ENCODE data around the gene CEACAM6. TPM values are rescaled to one million over a fixed set of nuclear protein-coding genes. Genes with fewer than 3 reads are reported as not detected.
"Not testable (repeated sequence)": the region's sequence is repeated elsewhere in the genome, so short reads cannot be mapped to it uniquely, and the experiment has no call there.

The CEACAM6 gene
- total RNA-seq, 1 experiment from 2014 or later = 0.21 TPM

DNA sequence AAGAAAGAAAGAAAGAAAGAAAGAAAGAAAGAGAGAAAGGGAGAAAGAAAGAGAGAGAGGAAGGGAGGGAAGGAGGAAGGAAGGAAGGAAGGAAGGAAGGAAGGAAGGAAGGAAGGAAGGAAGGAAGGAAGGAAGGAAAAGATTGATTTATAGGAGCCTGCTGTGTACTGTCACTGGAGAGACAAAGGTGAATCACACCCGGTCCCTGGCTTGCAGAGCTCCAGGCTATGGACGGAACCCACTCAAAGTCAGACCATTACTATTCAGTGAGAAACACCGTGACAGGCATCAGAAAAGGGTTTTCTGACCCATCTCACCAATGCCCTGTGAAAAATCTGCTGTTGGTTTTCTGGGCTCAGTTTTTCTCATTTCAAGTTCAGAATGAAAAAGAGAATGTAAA is 7.3 kb upstream of the CEACAM6 start:
- no peaks in the 10 kb centered on the region; the same call in 1 of the 2 replicates for H3K27me3 ChIP-seq (ENCODE audit: control insufficient read depth, insufficient read depth, low read length)
- intact Hi-C loops (cut with micrococcal nuclease; ENCODE audit: unreplicated experiment) = loop anchor here (5.0 kb wide), 1 partner anchor 106 kb away; no protein-coding TSS in a partner anchor

DNA sequence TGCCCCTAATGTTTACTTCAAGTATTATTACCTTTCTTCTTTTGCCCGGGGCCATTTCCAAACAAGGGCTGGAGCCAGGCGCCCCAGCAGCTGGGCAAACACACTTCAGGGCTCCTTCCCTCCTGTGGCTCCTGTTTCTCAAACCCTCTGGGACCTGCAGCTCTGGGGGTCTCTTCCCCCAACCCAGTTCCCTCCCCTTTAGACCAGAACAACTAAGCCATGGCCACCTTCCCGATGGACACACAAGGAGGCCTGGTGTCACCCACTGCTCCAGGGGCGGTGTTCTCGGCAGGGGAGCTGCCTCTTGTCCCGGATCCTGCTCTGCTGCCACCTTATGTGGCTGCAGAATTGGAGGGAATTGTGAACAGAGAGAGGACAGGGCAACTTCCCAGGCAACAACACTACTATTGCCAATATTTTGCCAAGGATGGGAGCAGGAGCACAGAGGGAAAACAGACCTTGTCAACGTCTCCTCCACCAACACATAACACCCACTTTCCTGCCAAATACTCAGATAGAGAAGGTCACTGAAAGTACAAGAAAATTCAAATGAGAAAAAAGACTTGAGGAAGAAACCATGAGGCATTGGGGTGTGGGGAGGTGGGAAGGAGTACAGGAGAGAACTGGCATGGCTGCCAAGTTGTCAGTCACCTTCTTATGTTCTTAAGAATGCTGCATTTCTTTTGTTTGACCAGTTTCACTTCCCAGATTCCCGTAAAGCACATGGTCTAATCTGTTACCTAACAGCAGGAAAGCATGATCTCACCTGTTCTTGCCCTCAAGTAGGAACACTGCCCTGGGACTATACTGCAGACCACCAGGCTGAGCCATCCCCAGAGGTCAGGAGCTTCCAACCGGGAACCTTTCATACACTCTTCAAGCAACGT is 4.8 kb upstream of the CEACAM6 start:
- BruUV-seq (replicated peaks); H3K9me3 ChIP-seq (ENCODE audit: control insufficient read depth, insufficient read depth, low read depth, low read length); POLR2A ChIA-PET; H3K36me3 ChIP-seq (ENCODE audit: control insufficient read depth, insufficient read depth, low read length); H3K4me1 ChIP-seq (ENCODE audit: control insufficient read depth, insufficient read depth, low read length); in situ Hi-C loops (cut with HindIII; ENCODE audit: low pct_unique_long_range_greater_than_20kb, low sequenced_read_pairs); H3K27ac ChIP-seq (ENCODE audit: low read length); H3K27me3 ChIP-seq (ENCODE audit: control insufficient read depth, insufficient read depth, low read length); DNase-seq (ENCODE audit: low read depth, low spot score); H3K4me3 ChIP-seq (ENCODE audit: low read depth in 2 of 2, low read length in 2 of 2); ATAC-seq: not testable (repeated sequence)
- intact Hi-C loops (cut with micrococcal nuclease; ENCODE audit: unreplicated experiment) = loop anchor here (5.0 kb wide), 1 partner anchor 37 kb away; no protein-coding TSS in a partner anchor
- CTCF ChIA-PET = interaction anchor here (0.7 kb wide), 1 partner anchor 22 kb away, joined by 3 read pairs; no protein-coding TSS in a partner anchor

More for the DNA sequence above, 7.3 kb upstream of the CEACAM6 start:
- in situ Hi-C loops (cut with HindIII; ENCODE audit: low pct_unique_long_range_greater_than_20kb, low sequenced_read_pairs) = no loop called here
- POLR2A ChIA-PET = no interaction called here
- TF ChIP-seq TCF7L2 (IDR thresholded peaks at IDR 0.05; ENCODE audit: low read depth, low read length) = no peak
- TF ChIP-seq POLR2AphosphoS5 (IDR thresholded peaks at IDR 0.05; ENCODE audit: low read depth, low read length) = no peak
- TF ChIP-seq SIN3A (IDR thresholded peaks at IDR 0.05; ENCODE audit: borderline replicate concordance, insufficient read depth, low read depth, low read length) = no peak
- TF ChIP-seq, protein P1, sequence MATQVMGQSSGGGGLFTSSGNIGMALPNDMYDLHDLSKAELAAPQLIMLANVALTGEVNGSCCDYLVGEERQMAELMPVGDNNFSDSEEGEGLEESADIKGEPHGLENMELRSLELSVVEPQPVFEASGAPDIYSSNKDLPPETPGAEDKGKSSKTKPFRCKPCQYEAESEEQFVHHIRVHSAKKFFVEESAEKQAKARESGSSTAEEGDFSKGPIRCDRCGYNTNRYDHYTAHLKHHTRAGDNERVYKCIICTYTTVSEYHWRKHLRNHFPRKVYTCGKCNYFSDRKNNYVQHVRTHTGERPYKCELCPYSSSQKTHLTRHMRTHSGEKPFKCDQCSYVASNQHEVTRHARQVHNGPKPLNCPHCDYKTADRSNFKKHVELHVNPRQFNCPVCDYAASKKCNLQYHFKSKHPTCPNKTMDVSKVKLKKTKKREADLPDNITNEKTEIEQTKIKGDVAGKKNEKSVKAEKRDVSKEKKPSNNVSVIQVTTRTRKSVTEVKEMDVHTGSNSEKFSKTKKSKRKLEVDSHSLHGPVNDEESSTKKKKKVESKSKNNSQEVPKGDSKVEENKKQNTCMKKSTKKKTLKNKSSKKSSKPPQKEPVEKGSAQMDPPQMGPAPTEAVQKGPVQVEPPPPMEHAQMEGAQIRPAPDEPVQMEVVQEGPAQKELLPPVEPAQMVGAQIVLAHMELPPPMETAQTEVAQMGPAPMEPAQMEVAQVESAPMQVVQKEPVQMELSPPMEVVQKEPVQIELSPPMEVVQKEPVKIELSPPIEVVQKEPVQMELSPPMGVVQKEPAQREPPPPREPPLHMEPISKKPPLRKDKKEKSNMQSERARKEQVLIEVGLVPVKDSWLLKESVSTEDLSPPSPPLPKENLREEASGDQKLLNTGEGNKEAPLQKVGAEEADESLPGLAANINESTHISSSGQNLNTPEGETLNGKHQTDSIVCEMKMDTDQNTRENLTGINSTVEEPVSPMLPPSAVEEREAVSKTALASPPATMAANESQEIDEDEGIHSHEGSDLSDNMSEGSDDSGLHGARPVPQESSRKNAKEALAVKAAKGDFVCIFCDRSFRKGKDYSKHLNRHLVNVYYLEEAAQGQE (IDR thresholded peaks at IDR 0.05; ENCODE audit: insufficient read depth in 1 of 2, low read depth in 2 of 2, low read length in 1 of 2) = no peak
- TF ChIP-seq, protein P2, sequence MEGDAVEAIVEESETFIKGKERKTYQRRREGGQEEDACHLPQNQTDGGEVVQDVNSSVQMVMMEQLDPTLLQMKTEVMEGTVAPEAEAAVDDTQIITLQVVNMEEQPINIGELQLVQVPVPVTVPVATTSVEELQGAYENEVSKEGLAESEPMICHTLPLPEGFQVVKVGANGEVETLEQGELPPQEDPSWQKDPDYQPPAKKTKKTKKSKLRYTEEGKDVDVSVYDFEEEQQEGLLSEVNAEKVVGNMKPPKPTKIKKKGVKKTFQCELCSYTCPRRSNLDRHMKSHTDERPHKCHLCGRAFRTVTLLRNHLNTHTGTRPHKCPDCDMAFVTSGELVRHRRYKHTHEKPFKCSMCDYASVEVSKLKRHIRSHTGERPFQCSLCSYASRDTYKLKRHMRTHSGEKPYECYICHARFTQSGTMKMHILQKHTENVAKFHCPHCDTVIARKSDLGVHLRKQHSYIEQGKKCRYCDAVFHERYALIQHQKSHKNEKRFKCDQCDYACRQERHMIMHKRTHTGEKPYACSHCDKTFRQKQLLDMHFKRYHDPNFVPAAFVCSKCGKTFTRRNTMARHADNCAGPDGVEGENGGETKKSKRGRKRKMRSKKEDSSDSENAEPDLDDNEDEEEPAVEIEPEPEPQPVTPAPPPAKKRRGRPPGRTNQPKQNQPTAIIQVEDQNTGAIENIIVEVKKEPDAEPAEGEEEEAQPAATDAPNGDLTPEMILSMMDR (IDR thresholded peaks at IDR 0.05) = no peak
- Histone ChIP-seq H3K4me3 (ENCODE audit: low read depth in 2 of 2, low read length in 2 of 2) (no peak overlapping the region), H3K36me3 (ENCODE audit: control insufficient read depth, insufficient read depth, low read length) (no peaks in the 10 kb centered on the region), H3K9me3 (ENCODE audit: control insufficient read depth, insufficient read depth, low read depth, low read length) (no peaks in the 10 kb centered on the region), H3K27ac (ENCODE audit: low read length) (no peak overlapping the region), H3K4me1 (ENCODE audit: control insufficient read depth, insufficient read depth, low read length) (no peaks in the 10 kb centered on the region)
- no peak for ATAC-seq
- CTCF ChIA-PET = interaction anchor here (0.6 to 2.0 kb wide), 2 partner anchors 15 to 41 kb away, joined by 4 to 11 read pairs; no protein-coding TSS in a partner anchor
- DNase-seq (ENCODE audit: low read depth, low spot score) = no peak
- no TSS peak for BruUV-seq (replicated peaks)
